K562 (cell line): ENCODE data around the gene DNPEP. TPM values are rescaled to one million over a fixed set of nuclear protein-coding genes. Genes with fewer than 3 reads are reported as not detected.

Experiments
- CHD1 ChIP-seq: fragments of 200-600 bp; sonication (generic); IDR thresholded peaks from one replicate; pipeline ENCODE4 v1.6.1; 2012; ENCODE audit warnings: mild to moderate bottlenecking, moderate library complexity, low read length, inconsistent platforms
- DIDO1 ChIP-seq: fragments of 450-650 bp; IDR thresholded peaks from 2 replicates; pipeline ENCODE4 v1.6.1; 2016; ENCODE audit warnings: low read depth, missing biosample characterization, missing genetic modification characterization
- EHMT2 ChIP-seq: fragments of 450-650 bp; IDR thresholded peaks from 2 replicates; pipeline ENCODE4 v1.6.1; 2018; ENCODE audit warnings: antibody characterized with exemption
- GATAD2B ChIP-seq: fragments of 450-650 bp; IDR thresholded peaks from 2 replicates; pipeline ENCODE4 v1.6.1; 2017; ENCODE audit warnings: mild to moderate bottlenecking, borderline replicate concordance
- RBFOX2 ChIP-seq: fragments of 200-400 bp; formaldehyde crosslinking; IDR thresholded peaks from 2 replicates; pipeline ENCODE4 v1.6.1; 2017; ENCODE audit warnings: low read depth, mild to moderate bottlenecking, low read length, moderate library complexity
- RBM34 ChIP-seq: fragments of 200-400 bp; formaldehyde crosslinking; IDR thresholded peaks from 2 replicates; pipeline ENCODE4 v1.6.1; 2018; ENCODE audit warnings: low read length, borderline replicate concordance; ENCODE audit not compliant: insufficient read depth
- SP2 ChIP-seq: IDR thresholded peaks from 2 replicates; pipeline ENCODE4 v1.6.1; 2011; ENCODE audit warnings: mild to moderate bottlenecking, low read depth, low read length, moderate library complexity; ENCODE audit not compliant: poor library complexity, severe bottlenecking; ENCODE audit errors: extremely low read depth
- TARDBP ChIP-seq: fragments of 450-650 bp; IDR thresholded peaks from 2 replicates; pipeline ENCODE4 v1.6.1; 2016
- TGIF2 ChIP-seq: sonication (generic); formaldehyde crosslinking; IDR thresholded peaks from 2 replicates; pipeline ENCODE4 v1.8.1; 2022; ENCODE audit warnings: mild to moderate bottlenecking, missing genetic modification reagents, moderate library complexity
- ZBTB49 ChIP-seq: sonication (generic); formaldehyde crosslinking; IDR thresholded peaks from 2 replicates; pipeline ENCODE4 v1.8.0; 2022; ENCODE audit warnings: missing genetic modification reagents, mild to moderate bottlenecking, borderline replicate concordance
- ZNF589 ChIP-seq: fragments of 200-800 bp; sonication (Bioruptor generic); IDR thresholded peaks from 2 replicates; pipeline ENCODE4 v1.6.1; 2016; ENCODE audit warnings: low read depth, missing genetic modification characterization, missing compliant biosample characterization
- ZNF695 ChIP-seq: fragments of 450-650 bp; formaldehyde crosslinking; IDR thresholded peaks from 2 replicates; pipeline ENCODE4 v1.4.0; 2020; ENCODE audit warnings: mild to moderate bottlenecking, moderate library complexity
- ZNF717 ChIP-seq: fragments of 250-450 bp; sonication (Bioruptor Pico); IDR thresholded peaks from 2 replicates; pipeline ENCODE4 v1.5.0; 2021
- ZSCAN32 ChIP-seq: fragments of 450-650 bp; formaldehyde crosslinking; IDR thresholded peaks from 2 replicates; pipeline ENCODE4 v1.4.0; 2020; ENCODE audit warnings: mild to moderate bottlenecking, moderate library complexity
- polyA plus RNA-seq, 8 experiments: library from polyadenylated mRNA; depleted of rRNA in 4 of 8; stranded (reverse) in 5 of 8; unstranded in 3 of 8; fragments of >200 nt; fragmentation: Nextera tagmentation in 2 of 8; fragmentation: Illumina TruSeq in 1 of 8; extraction: Ambion mirVana in 2 of 8; extraction: Trizol in 1 of 8; gene quantifications; 2 replicates each; pipeline versions ENCODE4 v1.2.1 to v1.2.3, GENCODE V29; 2011 to 2014; ENCODE audit warnings: inconsistent platforms in 1 of 8, missing spikeins in 1 of 8
- total RNA-seq, 7 experiments: library from RNA; depleted of rRNA in 6 of 7; stranded (reverse); fragments of >200 nt in 6 of 7; fragmentation: Illumina TruSeq in 2 of 7; extraction: Trizol in 2 of 7; gene quantifications; 2 replicates each; pipeline versions ENCODE4 v1.2.1 to v1.2.3, GENCODE V29; 2011 to 2021; ENCODE audit warnings: low replicate concordance in 1 of 7
- TF ChIP-seq, protein P1 (sequence below): sonication (generic); formaldehyde crosslinking; IDR thresholded peaks from 2 replicates; pipeline ENCODE4 v1.8.0; 2022; ENCODE audit warnings: mild to moderate bottlenecking, missing genetic modification reagents
- TF ChIP-seq, protein P2 (sequence below), 2 experiments: IDR thresholded peaks; 2 replicates each; pipeline ENCODE4 v1.6.1; 2012; ENCODE audit warnings: improper control_type of control experiment in 2 of 2, low read depth in 2 of 2, low read length in 2 of 2, borderline replicate concordance in 1 of 2
- TF ChIP-seq, protein P3 (sequence below): fragments of 250-450 bp; sonication (Bioruptor Pico); IDR thresholded peaks from 2 replicates; pipeline ENCODE4 v1.5.0; 2022; ENCODE audit warnings: mild to moderate bottlenecking
- TF ChIP-seq, protein P4 (sequence below): fragments of 450-650 bp; IDR thresholded peaks from one replicate; pipeline ENCODE4 v1.6.1; 2018; ENCODE audit warnings: mild to moderate bottlenecking, moderate library complexity; ENCODE audit not compliant: partially characterized antibody

Gene DNPEP
- total and polyA plus RNA-seq, 9 of the 15 experiments (the other 6 are each of a cell fraction or from before 2014, with no cell fraction given): 34.6 to 71.4 (median 45.5) TPM

DNA sequence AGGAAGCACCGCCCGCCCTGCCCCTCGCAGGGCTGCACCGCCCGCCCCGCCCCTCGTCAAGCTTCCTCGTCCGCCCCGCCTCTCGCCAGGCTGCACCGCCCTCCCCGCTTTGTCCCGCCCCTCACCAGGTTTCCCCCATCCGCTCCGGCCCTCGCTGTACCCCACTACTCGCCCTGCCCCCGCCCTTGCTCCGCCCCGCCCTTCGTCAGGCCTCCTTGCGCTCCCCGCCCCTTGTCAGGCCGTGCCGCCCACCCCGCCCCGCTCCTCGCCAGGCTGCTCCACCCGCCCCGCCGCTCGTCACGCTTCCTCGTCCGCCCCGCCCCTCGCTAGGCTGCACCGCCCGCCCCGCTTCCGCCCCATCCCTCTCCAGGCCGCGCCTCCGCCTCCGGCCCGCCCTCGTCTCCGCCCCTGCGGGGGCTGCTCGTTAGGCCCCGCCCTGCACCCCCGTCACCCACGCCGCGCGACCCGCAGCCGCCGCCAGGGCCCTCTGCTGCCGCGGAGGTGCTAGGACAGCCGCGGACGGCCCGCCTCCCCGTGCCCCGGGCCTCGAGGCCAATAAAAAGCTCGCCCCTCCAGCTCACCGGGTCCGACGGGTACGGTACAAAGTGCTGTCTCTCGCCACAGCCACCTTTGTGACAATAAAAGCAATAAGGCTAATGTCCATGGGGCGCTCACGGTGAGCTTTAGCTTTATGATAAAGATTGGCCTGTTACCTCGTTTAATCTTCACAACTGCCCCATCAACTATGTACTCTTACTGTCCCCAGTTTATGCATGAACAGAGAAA is 602 bp upstream of the DNPEP start (continued):
- TF ChIP-seq, protein P1, sequence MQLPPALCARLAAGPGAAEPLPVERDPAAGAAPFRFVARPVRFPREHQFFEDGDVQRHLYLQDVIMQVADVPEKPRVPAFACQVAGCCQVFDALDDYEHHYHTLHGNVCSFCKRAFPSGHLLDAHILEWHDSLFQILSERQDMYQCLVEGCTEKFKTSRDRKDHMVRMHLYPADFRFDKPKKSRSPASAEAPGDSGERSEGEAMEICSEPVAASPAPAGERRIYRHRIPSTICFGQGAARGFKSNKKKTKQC (CRISPR knock-in tag): no peak; the same call in 1 of the 2 replicates
- TF ChIP-seq RBFOX2 (peak; percentile 71), TGIF2 (CRISPR knock-in tag) (no peak), EHMT2 (no peak), ZNF589 (CRISPR knock-in tag) (no peak), ZSCAN32 (CRISPR knock-in tag) (no peak), ZBTB49 (no peak), TARDBP (peak; percentile 58; the same call in 1 of the 2 replicates), GATAD2B (peak; percentile 94), ZNF717 (CRISPR knock-in tag) (no peak), RBM34 (no peak), CHD1 (no peak), ZNF695 (CRISPR knock-in tag) (no peak), SP2 (peak; percentile 39), DIDO1 (tag) (no peak)
- TF ChIP-seq, protein P2, sequence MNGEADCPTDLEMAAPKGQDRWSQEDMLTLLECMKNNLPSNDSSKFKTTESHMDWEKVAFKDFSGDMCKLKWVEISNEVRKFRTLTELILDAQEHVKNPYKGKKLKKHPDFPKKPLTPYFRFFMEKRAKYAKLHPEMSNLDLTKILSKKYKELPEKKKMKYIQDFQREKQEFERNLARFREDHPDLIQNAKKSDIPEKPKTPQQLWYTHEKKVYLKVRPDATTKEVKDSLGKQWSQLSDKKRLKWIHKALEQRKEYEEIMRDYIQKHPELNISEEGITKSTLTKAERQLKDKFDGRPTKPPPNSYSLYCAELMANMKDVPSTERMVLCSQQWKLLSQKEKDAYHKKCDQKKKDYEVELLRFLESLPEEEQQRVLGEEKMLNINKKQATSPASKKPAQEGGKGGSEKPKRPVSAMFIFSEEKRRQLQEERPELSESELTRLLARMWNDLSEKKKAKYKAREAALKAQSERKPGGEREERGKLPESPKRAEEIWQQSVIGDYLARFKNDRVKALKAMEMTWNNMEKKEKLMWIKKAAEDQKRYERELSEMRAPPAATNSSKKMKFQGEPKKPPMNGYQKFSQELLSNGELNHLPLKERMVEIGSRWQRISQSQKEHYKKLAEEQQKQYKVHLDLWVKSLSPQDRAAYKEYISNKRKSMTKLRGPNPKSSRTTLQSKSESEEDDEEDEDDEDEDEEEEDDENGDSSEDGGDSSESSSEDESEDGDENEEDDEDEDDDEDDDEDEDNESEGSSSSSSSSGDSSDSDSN (IDR thresholded peaks at IDR 0.05; ENCODE audit: borderline replicate concordance in 1 of 2, low read depth in 2 of 2, low read length in 2 of 2): no peak
- TF ChIP-seq, protein P3, sequence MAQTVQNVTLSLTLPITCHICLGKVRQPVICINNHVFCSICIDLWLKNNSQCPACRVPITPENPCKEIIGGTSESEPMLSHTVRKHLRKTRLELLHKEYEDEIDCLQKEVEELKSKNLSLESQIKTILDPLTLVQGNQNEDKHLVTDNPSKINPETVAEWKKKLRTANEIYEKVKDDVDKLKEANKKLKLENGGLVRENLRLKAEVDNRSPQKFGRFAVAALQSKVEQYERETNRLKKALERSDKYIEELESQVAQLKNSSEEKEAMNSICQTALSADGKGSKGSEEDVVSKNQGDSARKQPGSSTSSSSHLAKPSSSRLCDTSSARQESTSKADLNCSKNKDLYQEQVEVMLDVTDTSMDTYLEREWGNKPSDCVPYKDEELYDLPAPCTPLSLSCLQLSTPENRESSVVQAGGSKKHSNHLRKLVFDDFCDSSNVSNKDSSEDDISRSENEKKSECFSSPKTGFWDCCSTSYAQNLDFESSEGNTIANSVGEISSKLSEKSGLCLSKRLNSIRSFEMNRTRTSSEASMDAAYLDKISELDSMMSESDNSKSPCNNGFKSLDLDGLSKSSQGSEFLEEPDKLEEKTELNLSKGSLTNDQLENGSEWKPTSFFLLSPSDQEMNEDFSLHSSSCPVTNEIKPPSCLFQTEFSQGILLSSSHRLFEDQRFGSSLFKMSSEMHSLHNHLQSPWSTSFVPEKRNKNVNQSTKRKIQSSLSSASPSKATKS (CRISPR knock-in tag): no peak
- TF ChIP-seq, protein P4, sequence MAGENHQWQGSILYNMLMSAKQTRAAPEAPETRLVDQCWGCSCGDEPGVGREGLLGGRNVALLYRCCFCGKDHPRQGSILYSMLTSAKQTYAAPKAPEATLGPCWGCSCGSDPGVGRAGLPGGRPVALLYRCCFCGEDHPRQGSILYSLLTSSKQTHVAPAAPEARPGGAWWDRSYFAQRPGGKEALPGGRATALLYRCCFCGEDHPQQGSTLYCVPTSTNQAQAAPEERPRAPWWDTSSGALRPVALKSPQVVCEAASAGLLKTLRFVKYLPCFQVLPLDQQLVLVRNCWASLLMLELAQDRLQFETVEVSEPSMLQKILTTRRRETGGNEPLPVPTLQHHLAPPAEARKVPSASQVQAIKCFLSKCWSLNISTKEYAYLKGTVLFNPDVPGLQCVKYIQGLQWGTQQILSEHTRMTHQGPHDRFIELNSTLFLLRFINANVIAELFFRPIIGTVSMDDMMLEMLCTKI: no peak
